ENCODE data around the gene CDH4.

DNA sequence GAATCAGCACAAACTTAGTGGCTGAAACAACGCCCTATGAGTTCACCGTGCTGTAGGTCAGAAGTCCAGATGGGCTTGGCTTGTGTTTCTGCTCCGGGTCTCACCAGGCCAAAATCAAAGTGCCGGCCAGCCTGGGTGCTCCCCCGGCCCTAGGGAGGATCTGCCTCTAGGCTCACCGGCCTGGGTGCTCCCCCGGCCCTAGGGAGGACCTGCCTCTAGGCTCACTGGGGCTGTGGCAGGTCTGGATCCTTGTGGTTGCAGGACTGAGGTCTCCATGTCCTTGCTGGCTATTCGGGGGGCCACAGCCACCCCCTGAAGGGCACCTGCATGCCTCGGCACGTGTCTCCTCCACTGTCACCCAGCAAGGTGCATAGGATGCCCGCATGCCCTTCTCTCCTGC, 597.3 kb downstream of the CDH4 start:
- TF ChIP-seq, protein P1, sequence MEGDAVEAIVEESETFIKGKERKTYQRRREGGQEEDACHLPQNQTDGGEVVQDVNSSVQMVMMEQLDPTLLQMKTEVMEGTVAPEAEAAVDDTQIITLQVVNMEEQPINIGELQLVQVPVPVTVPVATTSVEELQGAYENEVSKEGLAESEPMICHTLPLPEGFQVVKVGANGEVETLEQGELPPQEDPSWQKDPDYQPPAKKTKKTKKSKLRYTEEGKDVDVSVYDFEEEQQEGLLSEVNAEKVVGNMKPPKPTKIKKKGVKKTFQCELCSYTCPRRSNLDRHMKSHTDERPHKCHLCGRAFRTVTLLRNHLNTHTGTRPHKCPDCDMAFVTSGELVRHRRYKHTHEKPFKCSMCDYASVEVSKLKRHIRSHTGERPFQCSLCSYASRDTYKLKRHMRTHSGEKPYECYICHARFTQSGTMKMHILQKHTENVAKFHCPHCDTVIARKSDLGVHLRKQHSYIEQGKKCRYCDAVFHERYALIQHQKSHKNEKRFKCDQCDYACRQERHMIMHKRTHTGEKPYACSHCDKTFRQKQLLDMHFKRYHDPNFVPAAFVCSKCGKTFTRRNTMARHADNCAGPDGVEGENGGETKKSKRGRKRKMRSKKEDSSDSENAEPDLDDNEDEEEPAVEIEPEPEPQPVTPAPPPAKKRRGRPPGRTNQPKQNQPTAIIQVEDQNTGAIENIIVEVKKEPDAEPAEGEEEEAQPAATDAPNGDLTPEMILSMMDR (IDR thresholded peaks at IDR 0.05), result no peak
- TF ChIP-seq POLR2AphosphoS5 (IDR thresholded peaks at IDR 0.05) (no peak), POLR2A (IDR thresholded peaks at IDR 0.05) (no peak)

All from upper lobe of left lung (tissue), 4 donors.